ENCODE measurements around the gene ZNF827.

GRCh38 chr4:145945431-145946155 is 7.0 kb upstream of the ZNF827 start:
- TF ChIP-seq ZFP3 (CRISPR knock-in tag; IDR thresholded peaks at IDR 0.05) = no peak
- no peak for TF ChIP-seq ZNF70 (CRISPR knock-in tag; IDR thresholded peaks at IDR 0.05)
- TF ChIP-seq POU6F1 (CRISPR knock-in tag; IDR thresholded peaks at IDR 0.05; ENCODE audit: borderline replicate concordance, low read depth) = no peak
- TF ChIP-seq CREB5 (CRISPR knock-in tag; IDR thresholded peaks at IDR 0.05; ENCODE audit: low read depth) = no peak
- TF ChIP-seq CSDC2 (CRISPR knock-in tag; IDR thresholded peaks at IDR 0.05) = no peak
- no peak for TF ChIP-seq TCF4 (CRISPR knock-in tag; IDR thresholded peaks at IDR 0.05; ENCODE audit: borderline replicate concordance)
- no peak for TF ChIP-seq ESRRG (CRISPR knock-in tag; IDR thresholded peaks at IDR 0.05)
- no peak for TF ChIP-seq ZFP30 (CRISPR knock-in tag; IDR thresholded peaks at IDR 0.05)
- no peak for TF ChIP-seq ARNTL (CRISPR knock-in tag; IDR thresholded peaks at IDR 0.05; ENCODE audit: borderline replicate concordance, low read depth)
- TF ChIP-seq CSRNP3 (CRISPR knock-in tag; IDR thresholded peaks at IDR 0.05) = no peak
- TF ChIP-seq ZNF8 (CRISPR knock-in tag; IDR thresholded peaks at IDR 0.05) = no peak
- TF ChIP-seq PPARA (CRISPR knock-in tag; IDR thresholded peaks at IDR 0.05; ENCODE audit: borderline replicate concordance) = no peak
- TF ChIP-seq, protein P1, sequence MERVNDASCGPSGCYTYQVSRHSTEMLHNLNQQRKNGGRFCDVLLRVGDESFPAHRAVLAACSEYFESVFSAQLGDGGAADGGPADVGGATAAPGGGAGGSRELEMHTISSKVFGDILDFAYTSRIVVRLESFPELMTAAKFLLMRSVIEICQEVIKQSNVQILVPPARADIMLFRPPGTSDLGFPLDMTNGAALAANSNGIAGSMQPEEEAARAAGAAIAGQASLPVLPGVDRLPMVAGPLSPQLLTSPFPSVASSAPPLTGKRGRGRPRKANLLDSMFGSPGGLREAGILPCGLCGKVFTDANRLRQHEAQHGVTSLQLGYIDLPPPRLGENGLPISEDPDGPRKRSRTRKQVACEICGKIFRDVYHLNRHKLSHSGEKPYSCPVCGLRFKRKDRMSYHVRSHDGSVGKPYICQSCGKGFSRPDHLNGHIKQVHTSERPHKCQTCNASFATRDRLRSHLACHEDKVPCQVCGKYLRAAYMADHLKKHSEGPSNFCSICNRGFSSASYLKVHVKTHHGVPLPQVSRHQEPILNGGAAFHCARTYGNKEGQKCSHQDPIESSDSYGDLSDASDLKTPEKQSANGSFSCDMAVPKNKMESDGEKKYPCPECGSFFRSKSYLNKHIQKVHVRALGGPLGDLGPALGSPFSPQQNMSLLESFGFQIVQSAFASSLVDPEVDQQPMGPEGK (CRISPR knock-in tag; IDR thresholded peaks at IDR 0.05; ENCODE audit: borderline replicate concordance) = no peak
